H9 (cell line): Measurements from ENCODE around the gene IQSEC1. TPM values are rescaled to one million over a fixed set of nuclear protein-coding genes. Genes with fewer than 3 reads are reported as not detected.

Source experiments
- DNase-seq: peaks from one replicate; pipeline ENCODE4 v3.0.0-alpha.2; 2017
- H2AFZ ChIP-seq: one replicate; pipeline ENCODE4 v1.6.1; 2013; ENCODE audit warnings: mild to moderate bottlenecking, low read length, control low read depth, moderate library complexity
- H2AK5ac ChIP-seq: 2 replicates; pipeline ENCODE4 v1.6.1; 2013; ENCODE audit warnings: low read length, control low read depth, mixed read lengths; ENCODE audit not compliant: insufficient read length
- H2BK120ac ChIP-seq: one replicate; pipeline ENCODE4 v1.6.1; 2013; ENCODE audit warnings: low read depth, mild to moderate bottlenecking, low read length, control low read depth, inconsistent platforms; ENCODE audit not compliant: poor library complexity, severe bottlenecking
- H2BK12ac ChIP-seq: 2 replicates; pipeline ENCODE4 v1.6.1; 2013; ENCODE audit warnings: low read length, control low read depth, mixed read lengths, low read depth; ENCODE audit not compliant: insufficient read length
- H2BK15ac ChIP-seq: 2 replicates; pipeline ENCODE4 v1.6.1; 2013; ENCODE audit warnings: low read depth, low read length, control low read depth
- H2BK20ac ChIP-seq: one replicate; pipeline ENCODE4 v1.6.1; 2013; ENCODE audit warnings: low read depth, mild to moderate bottlenecking, low read length, control low read depth, inconsistent platforms; ENCODE audit not compliant: poor library complexity, severe bottlenecking
- H2BK5ac ChIP-seq: 2 replicates; pipeline ENCODE4 v1.6.1; 2013; ENCODE audit warnings: low read length, control low read depth, mixed read lengths; ENCODE audit not compliant: insufficient read length
- H3K14ac ChIP-seq: 2 replicates; pipeline ENCODE4 v1.6.1; 2013; ENCODE audit warnings: low read length, control low read depth; ENCODE audit not compliant: insufficient read depth
- H3K18ac ChIP-seq: 2 replicates; pipeline ENCODE4 v1.6.1; 2013; ENCODE audit warnings: low read depth, mild to moderate bottlenecking, mixed read lengths, low read length, control low read depth; ENCODE audit not compliant: insufficient read length
- H3K23ac ChIP-seq: 2 replicates; pipeline ENCODE4 v1.6.1; 2013; ENCODE audit warnings: low read length, control low read depth, mixed read lengths, low read depth; ENCODE audit not compliant: insufficient read length
- H3K23me2 ChIP-seq: 2 replicates; pipeline ENCODE4 v1.6.1; 2013; ENCODE audit warnings: low read depth, mild to moderate bottlenecking, mixed read lengths, low read length, control low read depth; ENCODE audit not compliant: insufficient read length, poor library complexity, severe bottlenecking
- H3K27ac ChIP-seq: 2 replicates; pipeline ENCODE4 v1.5.1; 2013; ENCODE audit warnings: low read length, control low read depth, mixed read lengths, low read depth; ENCODE audit not compliant: insufficient read length
- H3K27me3 ChIP-seq: 2 replicates; pipeline ENCODE4 v1.6.1; 2013; ENCODE audit warnings: low read length, control low read depth, inconsistent platforms; ENCODE audit not compliant: insufficient read depth
- H3K4ac ChIP-seq: 2 replicates; pipeline ENCODE4 v1.6.1; 2013; ENCODE audit warnings: low read depth, mild to moderate bottlenecking, control low read depth, inconsistent platforms, low read length, moderate library complexity
- H3K4me1 ChIP-seq: 2 replicates; pipeline ENCODE4 v1.6.1; 2013; ENCODE audit warnings: low read length, control low read depth, inconsistent platforms; ENCODE audit not compliant: insufficient read depth
- H3K4me2 ChIP-seq: 2 replicates; pipeline ENCODE4 v1.6.1; 2013; ENCODE audit warnings: low read length, control low read depth, mixed read lengths; ENCODE audit not compliant: insufficient read length, insufficient read depth
- H3K56ac ChIP-seq: 2 replicates; pipeline ENCODE4 v1.6.1; 2013; ENCODE audit warnings: low read depth, mild to moderate bottlenecking, mixed read lengths, low read length, control low read depth; ENCODE audit not compliant: insufficient read length
- H3K79me1 ChIP-seq: 2 replicates; pipeline ENCODE4 v1.6.1; 2013; ENCODE audit warnings: low read depth, mild to moderate bottlenecking, moderate library complexity, low read length, control low read depth, inconsistent platforms; ENCODE audit not compliant: insufficient read depth, poor library complexity, severe bottlenecking
- H3K79me2 ChIP-seq: 2 replicates; pipeline ENCODE4 v1.6.1; 2013; ENCODE audit warnings: low read length, control low read depth, inconsistent platforms; ENCODE audit not compliant: insufficient read depth
- H3K9ac ChIP-seq: 2 replicates; pipeline ENCODE4 v1.6.1; 2013; ENCODE audit warnings: low read length, control low read depth, mixed read lengths; ENCODE audit not compliant: insufficient read length; ENCODE audit errors: extremely low read depth
- H3K9me3 ChIP-seq: one replicate; pipeline ENCODE4 v1.6.1; 2013; ENCODE audit warnings: low read depth, low read length, inconsistent platforms; ENCODE audit not compliant: control insufficient read depth
- H3T11ph ChIP-seq: one replicate; pipeline ENCODE4 v1.6.1; 2013; ENCODE audit warnings: mild to moderate bottlenecking, low read length, control low read depth, inconsistent platforms
- H4K20me1 ChIP-seq: one replicate; pipeline ENCODE4 v1.6.1; 2013; ENCODE audit not compliant: control insufficient read depth, insufficient read length, insufficient read depth
- H4K5ac ChIP-seq: 2 replicates; pipeline ENCODE4 v1.6.1; 2013; ENCODE audit warnings: low read depth, mild to moderate bottlenecking, mixed read lengths, low read length, control low read depth; ENCODE audit not compliant: insufficient read length
- H4K8ac ChIP-seq: replicated peaks from 2 replicates; pipeline ENCODE4 v1.6.1; 2013; ENCODE audit warnings: low read length, control low read depth, mixed read lengths, low read depth; ENCODE audit not compliant: insufficient read length
- H4K91ac ChIP-seq: 2 replicates; pipeline ENCODE4 v1.6.1; 2013; ENCODE audit warnings: low read depth, mild to moderate bottlenecking, moderate library complexity, mixed read lengths, low read length, control low read depth; ENCODE audit not compliant: insufficient read length
- H3K27ac Mint-ChIP-seq, 3 experiments: 2 replicates in 2 of 3; 3 replicates in 1 of 3; pipeline ENCODE4 v1.8.0; 2020 to 2021; ENCODE audit warnings: mixed read lengths in 3 of 3, mild to moderate bottlenecking in 1 of 3, moderate library complexity in 1 of 3
- H3K27me3 Mint-ChIP-seq: 2 replicates; pipeline ENCODE4 v1.8.0; 2021; ENCODE audit warnings: low read depth, mild to moderate bottlenecking, moderate library complexity, mixed read lengths
- H3K36me3 Mint-ChIP-seq, 3 experiments: 2 replicates in 2 of 3; 3 replicates in 1 of 3; pipeline ENCODE4 v1.8.0; 2020 to 2021; ENCODE audit warnings: low read depth in 3 of 3, mixed read lengths in 3 of 3; ENCODE audit not compliant: insufficient read depth in 1 of 3
- H3K4me1 Mint-ChIP-seq, 2 experiments: 2 replicates each; pipeline ENCODE4 v1.8.0; 2020; ENCODE audit warnings: mixed read lengths in 2 of 2
- H3K4me3 Mint-ChIP-seq, 2 experiments: 2 replicates in 1 of 2; 3 replicates in 1 of 2; pipeline ENCODE4 v1.8.0; 2020 to 2021; ENCODE audit warnings: mild to moderate bottlenecking in 2 of 2, mixed read lengths in 2 of 2, moderate library complexity in 1 of 2
- H3K9me3 Mint-ChIP-seq, 2 experiments: 2 replicates in 1 of 2; 3 replicates in 1 of 2; pipeline ENCODE4 v1.8.0; 2020; ENCODE audit warnings: mild to moderate bottlenecking in 2 of 2, mixed read lengths in 2 of 2, moderate library complexity in 1 of 2
- CTCF ChIP-seq: fragments of 200-600 bp; sonication (generic); conservative IDR thresholded peaks from 3 replicates; pipeline ENCODE4 v1.8.0; 2021; ENCODE audit warnings: antibody characterized with exemption, mild to moderate bottlenecking
- WGBS: extraction: QIAGEN DNeasy Blood & Tissue Kit; methylation state at CpG from one replicate; pipeline ENCODE4 v1.1.7; 2013; ENCODE audit warnings: missing lambda C conversion rate, low lambda C conversion rate, mixed read lengths; ENCODE audit not compliant: insufficient read length; ENCODE audit errors: extremely low coverage; 5-methylcytosine and 5-hydroxymethylcytosine counted together
- total RNA-seq: library from RNA; stranded (reverse); gene quantifications from 2 replicates; pipeline ENCODE4 v1.2.1, GENCODE V29; 2021

Gene IQSEC1
- total RNA-seq, 1 experiment from 2014 or later = 19.1 TPM

DNA sequence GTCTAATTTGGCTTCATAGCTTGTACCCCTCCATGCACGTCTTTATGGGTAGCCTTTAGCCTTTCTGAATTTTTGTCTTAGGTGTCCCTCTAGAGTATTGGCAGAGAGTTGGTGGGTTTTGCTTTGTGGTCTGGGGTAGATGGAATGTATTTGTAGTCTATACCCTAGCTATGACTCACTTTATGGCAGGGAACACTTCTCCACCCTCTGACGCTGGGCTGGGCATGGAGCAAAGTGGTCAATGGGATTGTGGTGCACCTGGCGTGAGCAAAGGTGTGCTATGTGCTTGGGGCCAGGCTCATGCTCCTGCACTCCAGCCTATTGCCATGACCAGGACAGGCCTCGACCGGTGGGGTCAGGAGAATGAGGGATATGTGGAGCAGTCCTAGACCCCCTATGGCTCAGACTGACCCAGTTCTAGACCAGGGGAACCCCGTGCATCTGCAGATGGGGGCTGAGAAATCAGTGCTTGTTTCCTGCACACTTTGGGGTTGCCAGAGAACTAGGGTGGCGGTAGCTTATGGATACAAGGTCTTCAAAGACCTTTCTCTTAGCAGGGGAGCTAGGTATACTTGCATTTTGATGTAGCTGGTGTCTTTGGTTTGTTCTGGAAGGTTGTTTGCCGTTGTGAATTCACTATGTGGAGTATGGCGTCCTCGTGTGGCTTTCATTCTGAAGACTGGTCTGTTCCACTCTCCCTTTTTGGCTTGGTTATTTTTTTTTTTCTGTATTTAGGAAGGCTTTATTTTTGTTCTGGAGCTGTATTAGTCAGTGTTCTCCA, 182.4 kb downstream of the IQSEC1 start:
- Histone ChIP-seq H3K23me2 (no peaks in the 10 kb centered on the region), H3K4me1 (no peaks in the 10 kb centered on the region), H4K5ac (no peak overlapping the region), H4K8ac (no peak overlapping the region), H3T11ph (no peak overlapping the region), H2AK5ac (no peak overlapping the region), H3K4me2 (no peak overlapping the region), H2BK12ac (no peak overlapping the region), H4K91ac (no peak overlapping the region), H3K27ac (no peak overlapping the region), H3K18ac (no peak overlapping the region), H3K27me3 (no peaks in the 10 kb centered on the region; the same call in 1 of the 2 replicates), H3K9me3 (no peaks in the 10 kb centered on the region), H3K79me1 (no peaks in the 10 kb centered on the region), H2BK15ac (no peak overlapping the region), H3K56ac (no peak overlapping the region), H3K14ac (no peak overlapping the region; the same call in 1 of the 2 replicates), H2BK120ac (no peak overlapping the region), H3K9ac (no peak overlapping the region), H2BK5ac (no peak overlapping the region), H3K4ac (no peak overlapping the region), H4K20me1 (no peaks in the 10 kb centered on the region), H3K79me2 (no peaks in the 10 kb centered on the region), H2BK20ac (no peak overlapping the region), H2AFZ (no peak overlapping the region), H3K23ac (no peak overlapping the region)
- no peak overlapping the region; a peak in 1 of 5 replicates for H3K4me3 Mint-ChIP-seq
- TF ChIP-seq CTCF = peak; percentile 32; the same call in 2 of the 3 replicates
- peaks cover 81% of the 10 kb centered on the region for H3K27me3 Mint-ChIP-seq
- H3K9me3 Mint-ChIP-seq = no peaks in the 10 kb centered on the region; a peak in 1 of 5 replicates
- no peak overlapping the region for H3K27ac Mint-ChIP-seq
- DNase-seq = no peak
- peaks cover 3 to 11% of the 10 kb centered on the region in 2 experiments; a peak in 3 of 4 replicates for H3K4me1 Mint-ChIP-seq
- WGBS = no CpG with 5 or more reads among the region's 10 CpGs
- no peaks in the 10 kb centered on the region for H3K36me3 Mint-ChIP-seq
